22Rv1 (cell line): Measurements from ENCODE around the gene GLP1R.

ENCODE experiments used
- CTCF ChIP-seq: fragments of 450-650 bp; IDR thresholded peaks from 2 replicates; pipeline ENCODE4 v1.5.1; 2017; ENCODE audit warnings: mild to moderate bottlenecking
- ZFX ChIP-seq: fragments of 450-650 bp; IDR thresholded peaks from 2 replicates; pipeline ENCODE4 v1.6.1; 2017; ENCODE audit warnings: antibody characterized with exemption, borderline replicate concordance

GRCh38 chr6:39107034-39107433, 58.5 kb downstream of the GLP1R start:
- TF ChIP-seq CTCF: no peak
- TF ChIP-seq ZFX: no peak
